ENCODE results near the gene KCNIP1. TPM values are rescaled to one million over a fixed set of nuclear protein-coding genes. Genes with fewer than 3 reads are reported as not detected.

KCNIP1 gene
- total and polyA plus RNA-seq, 10 of the 15 experiments (the other 5 are each of a cell fraction or from before 2014, with no cell fraction given): not detected

- no peak for TF ChIP-seq KLF5 (IDR thresholded peaks at IDR 0.05; ENCODE audit: partially characterized antibody)
These were observed 67.5 kb downstream of the KCNIP1 start (continued) for GRCh38 chr5:170571281-170571731.

- FAIRE-seq: peak; percentile 47
- ChIA-PET SMC1A (ENCODE audit: uncharacterized antibody, unreplicated experiment) (interaction anchor here (0.7 kb wide), 1 partner anchor 213 kb away, joined by 3 read pairs; no protein-coding TSS in a partner anchor), RAD21 (ENCODE audit: unreplicated experiment) (interaction anchor here (1.1 kb wide), 1 partner anchor 16 kb away, joined by 3 read pairs; no protein-coding TSS in a partner anchor), POLR2A (no interaction called here), CTCF (interaction anchor here (1.4 kb wide), 1 partner anchor 59 kb away, joined by 3 read pairs; no protein-coding TSS in a partner anchor)
- in situ Hi-C loops (cut with MboI): no loop called here
- Histone ChIP-seq H3K9me3 (replicated peaks; ENCODE audit: control insufficient read depth, insufficient read depth, low read length) (peaks cover 4% of the 10 kb centered on the region; the same call in 2 of the 3 replicates), H3K9ac (ENCODE audit: control insufficient read depth, insufficient read depth, low read length) (no peak overlapping the region), H3K4me3 (no peak overlapping the region), H3K4me1 (ENCODE audit: control insufficient read depth, insufficient read depth, low read length) (no peaks in the 10 kb centered on the region), H3K27ac (ENCODE audit: control insufficient read depth, insufficient read depth) (no peak overlapping the region), H3K4me2 (ENCODE audit: control insufficient read depth, insufficient read depth) (no peak overlapping the region), H2AFZ (ENCODE audit: control insufficient read depth, low read depth, low read length) (no peak overlapping the region), H3K36me3 (ENCODE audit: control insufficient read depth in 2 of 2, insufficient read depth in 2 of 2, low read length in 1 of 2) (no peaks in the 10 kb centered on the region), H3K79me2 (ENCODE audit: control insufficient read depth, insufficient read depth, low read length) (no peaks in the 10 kb centered on the region), H4K20me1 (ENCODE audit: control insufficient read depth, insufficient read depth) (no peaks in the 10 kb centered on the region; the same call in 1 of the 2 replicates), H3K27me3 (replicated peaks in 1 of 2; ENCODE audit: control insufficient read depth in 2 of 2, insufficient read depth in 2 of 2, low read length in 1 of 2) (peaks cover 0 to 6% of the 10 kb centered on the region in 2 experiments)
- BruUV-seq (replicated peaks): no TSS peak
- intact Hi-C loops (cut with micrococcal nuclease; ENCODE audit: unreplicated experiment): no loop called here
- 3% methylated on average over 16 of the region's 16 CpGs for WGBS (ENCODE audit: insufficient coverage, insufficient replicate concordance, low lambda C conversion rate, missing lambda C conversion rate)
- ATAC-seq: peak; percentile 84
- peak; percentile 25 for DNase-seq (ENCODE audit: low read depth, low spot score)
- 0 out of 2 replicates have a peak, but pooled peaks have one; percentile 35 for TF ChIP-seq IKZF1 (conservative IDR thresholded peaks at IDR 0.05)
- no peak for TF ChIP-seq KLF5 (IDR thresholded peaks at IDR 0.05; ENCODE audit: partially characterized antibody)
- no peak for TF ChIP-seq HDAC2 (IDR thresholded peaks at IDR 0.05)
- TF ChIP-seq NFYA (IDR thresholded peaks at IDR 0.05; ENCODE audit: borderline replicate concordance, low read depth, low read length): no peak
- no peak for TF ChIP-seq NR2C2 (IDR thresholded peaks at IDR 0.05; ENCODE audit: borderline replicate concordance, control insufficient read depth, insufficient read length, low read depth)
- TF ChIP-seq HSF1 (IDR thresholded peaks at IDR 0.05; ENCODE audit: low read depth, low read length): no peak
- no peak for TF ChIP-seq ZNF24 (IDR thresholded peaks at IDR 0.05)
- no peak for TF ChIP-seq ZBTB4 (CRISPR knock-in tag; IDR thresholded peaks at IDR 0.05)
- TF ChIP-seq ASH2L (IDR thresholded peaks at IDR 0.05; ENCODE audit: borderline replicate concordance, low read depth): no peak
- peak; percentile 54; the same call in 1 of the 2 replicates for TF ChIP-seq GABPA (IDR thresholded peaks at IDR 0.05; ENCODE audit: low read depth)
- no peak for TF ChIP-seq RB1 (IDR thresholded peaks at IDR 0.05; ENCODE audit: borderline replicate concordance)
- TF ChIP-seq REST (IDR thresholded peaks at IDR 0.05; ENCODE audit: low read depth, low read length): no peak
These were observed 68.3 kb downstream of the KCNIP1 start for GRCh38 chr5:170571875-170572852.

Data from GM12878 (cell line).